Activated CD8-positive, alpha-beta memory T cell treated with anti-CD3 and anti-CD28 coated beads for 36 hours (primary cell): ENCODE data around the gene MYBPHL. TPM values are rescaled to one million over a fixed set of nuclear protein-coding genes. Genes with fewer than 3 reads are reported as not detected.

Source experiments
- CTCF ChIA-PET: fragments of 350-600 bp; sonication (Branson Sonifier 250); formaldehyde crosslinking; loops from one replicate; lab custom pipeline; 2021; ENCODE audit warnings: antibody characterized with exemption; lab: Charles Lee
- POLR2A ChIA-PET: fragments of 350-600 bp; sonication (Branson Sonifier 250); formaldehyde crosslinking; loops from one replicate; lab custom pipeline; 2021; ENCODE audit warnings: antibody characterized with exemption; lab: Charles Lee
- total RNA-seq, 2 experiments: library from RNA; stranded (reverse); gene quantifications; one replicate each; pipeline ENCODE4 v1.2.3, GENCODE V29; 2021

MYBPHL gene
- total RNA-seq, 2 experiments from 2014 or later = not detected

DNA sequence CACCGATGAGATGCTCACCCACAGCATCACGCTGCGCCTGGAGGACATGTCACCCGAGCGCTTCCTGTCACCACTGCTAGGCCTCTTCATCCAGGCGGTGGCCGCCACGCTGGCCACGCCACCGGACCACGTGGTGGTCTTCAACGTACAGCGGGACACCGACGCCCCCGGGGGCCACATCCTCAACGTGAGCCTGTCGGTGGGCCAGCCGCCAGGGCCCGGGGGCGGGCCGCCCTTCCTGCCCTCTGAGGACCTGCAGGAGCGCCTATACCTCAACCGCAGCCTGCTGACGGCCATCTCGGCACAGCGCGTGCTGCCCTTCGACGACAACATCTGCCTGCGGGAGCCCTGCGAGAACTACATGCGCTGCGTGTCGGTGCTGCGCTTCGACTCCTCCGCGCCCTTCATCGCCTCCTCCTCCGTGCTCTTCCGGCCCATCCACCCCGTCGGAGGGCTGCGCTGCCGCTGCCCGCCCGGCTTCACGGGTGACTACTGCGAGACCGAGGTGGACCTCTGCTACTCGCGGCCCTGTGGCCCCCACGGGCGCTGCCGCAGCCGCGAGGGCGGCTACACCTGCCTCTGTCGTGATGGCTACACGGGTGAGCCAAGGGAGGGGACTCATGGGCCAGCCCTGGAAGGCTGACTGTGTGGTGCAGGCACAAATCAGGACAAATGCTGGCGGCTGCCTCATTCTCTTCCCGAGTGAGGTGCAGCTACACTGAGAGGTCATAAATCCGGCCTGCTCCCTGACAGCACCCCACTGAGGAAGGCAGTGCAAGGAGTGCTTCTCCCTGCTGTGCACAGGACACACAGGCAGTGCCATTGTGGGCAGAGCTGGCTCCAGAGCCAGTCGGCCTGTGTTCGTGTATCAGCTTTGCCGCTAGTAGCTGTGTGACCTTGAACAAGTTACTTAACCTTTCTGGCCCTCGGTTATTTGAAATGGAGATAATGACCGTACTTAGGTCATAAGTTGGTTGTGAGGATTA is 48.0 kb downstream of the MYBPHL start:
- CTCF ChIA-PET = no interaction called here

DNA sequence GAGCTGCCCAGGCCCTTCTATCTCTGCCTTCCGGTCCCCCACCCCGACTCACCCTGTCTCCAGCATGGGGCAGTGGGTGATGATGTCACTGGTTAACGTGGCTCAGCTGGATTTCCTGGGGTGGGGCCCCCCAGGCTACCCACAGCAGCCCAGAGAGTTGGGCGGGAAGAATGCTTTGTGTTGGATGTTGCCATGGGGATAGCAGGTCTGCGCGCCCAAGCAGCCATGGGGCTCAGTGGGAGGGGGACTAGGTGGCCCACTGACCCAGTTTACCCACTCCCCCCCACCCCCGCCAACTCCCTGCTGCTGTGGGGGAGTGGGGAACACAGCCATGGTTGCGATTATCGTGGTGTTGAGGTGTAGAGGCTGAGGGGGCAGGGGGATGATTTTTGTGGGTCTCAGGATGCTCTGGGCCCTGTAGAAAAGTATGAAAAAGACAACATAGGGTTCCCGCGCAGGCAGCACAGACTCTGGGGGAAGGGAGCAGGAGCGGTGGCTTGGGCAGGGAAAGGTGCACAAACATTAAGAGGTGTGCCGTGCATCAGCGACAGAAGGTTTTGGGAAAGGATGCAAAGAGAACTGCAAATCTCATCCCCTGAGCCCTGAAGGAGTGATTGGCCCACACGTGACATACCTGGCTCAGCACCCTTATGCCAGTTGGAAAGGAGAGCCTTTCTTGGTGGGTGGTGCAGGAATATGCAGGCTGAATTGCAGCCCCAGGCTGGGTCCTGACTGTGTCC is 49.0 kb downstream of the MYBPHL start:
- POLR2A ChIA-PET = interaction anchor here (0.8 kb wide), 1 partner anchor 11 kb away, joined by 3 read pairs; no protein-coding TSS in a partner anchor
- CTCF ChIA-PET = interaction anchor here (0.9 kb wide), 1 partner anchor 274 kb away, joined by 5 read pairs; no protein-coding TSS in a partner anchor

More for the DNA sequence above, 48.0 kb downstream of the MYBPHL start:
- POLR2A ChIA-PET = no interaction called here

DNA sequence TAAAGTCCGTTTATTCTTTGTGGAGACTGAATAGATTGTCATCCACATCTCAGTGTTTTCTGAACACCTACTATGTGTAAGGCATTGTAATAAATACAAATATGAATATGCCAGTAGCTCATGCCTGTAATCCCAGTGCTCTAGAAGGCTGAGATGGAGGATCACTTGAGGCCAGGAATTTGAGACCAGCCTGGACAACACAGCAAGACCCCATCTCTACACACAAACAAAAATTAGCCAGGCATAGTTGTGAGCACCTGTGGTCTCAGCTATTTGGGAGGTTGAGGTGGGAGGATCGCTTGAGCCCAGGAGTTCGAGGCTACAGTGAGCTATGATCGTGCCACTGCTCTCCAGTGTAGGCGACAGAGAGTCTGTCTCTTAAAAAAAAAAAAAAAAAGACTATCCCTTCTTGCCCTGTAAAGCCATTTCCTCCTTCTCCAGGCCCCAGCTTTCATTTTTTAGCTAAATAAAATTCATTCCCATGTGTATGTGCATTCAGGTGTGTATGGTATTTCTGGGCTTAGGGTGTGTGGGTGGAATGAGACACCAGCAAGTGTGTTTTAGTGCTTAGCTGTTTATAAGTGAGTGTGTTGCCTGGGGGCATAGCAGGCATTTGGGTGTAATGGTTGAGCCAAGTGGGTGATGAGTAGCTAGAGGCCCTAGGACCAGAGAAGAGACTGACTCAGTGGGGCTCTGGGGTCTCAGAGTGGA is 49.7 kb downstream of the MYBPHL start:
- POLR2A ChIA-PET = interaction anchor here (0.8 kb wide), 1 partner anchor 10 kb away, joined by 3 read pairs; no protein-coding TSS in a partner anchor

DNA sequence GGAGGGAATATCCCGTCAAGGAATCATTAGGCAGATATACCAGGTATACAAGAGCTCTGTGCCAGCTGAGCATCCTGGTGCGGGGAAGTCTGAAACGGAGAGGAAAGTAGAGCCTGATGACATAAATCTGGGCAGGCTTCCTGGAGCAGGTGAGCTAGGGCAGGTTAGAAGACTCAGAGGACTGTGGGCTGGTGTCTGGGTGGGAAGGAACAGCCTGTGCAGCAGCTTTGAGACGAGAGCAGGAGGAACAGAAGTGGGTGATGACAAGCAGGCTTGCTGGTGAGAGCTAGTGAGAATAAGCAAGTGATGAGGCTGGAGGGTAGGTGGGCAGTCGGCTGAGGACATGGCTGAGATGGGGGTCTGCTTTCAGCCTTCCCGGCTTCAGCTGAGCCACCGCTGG is 50.7 kb downstream of the MYBPHL start:
- POLR2A ChIA-PET = no interaction called here
- CTCF ChIA-PET = no interaction called here

More for the DNA sequence above, 49.7 kb downstream of the MYBPHL start:
- CTCF ChIA-PET = interaction anchor here (0.9 kb wide), 1 partner anchor 275 kb away, joined by 5 read pairs; no protein-coding TSS in a partner anchor

DNA sequence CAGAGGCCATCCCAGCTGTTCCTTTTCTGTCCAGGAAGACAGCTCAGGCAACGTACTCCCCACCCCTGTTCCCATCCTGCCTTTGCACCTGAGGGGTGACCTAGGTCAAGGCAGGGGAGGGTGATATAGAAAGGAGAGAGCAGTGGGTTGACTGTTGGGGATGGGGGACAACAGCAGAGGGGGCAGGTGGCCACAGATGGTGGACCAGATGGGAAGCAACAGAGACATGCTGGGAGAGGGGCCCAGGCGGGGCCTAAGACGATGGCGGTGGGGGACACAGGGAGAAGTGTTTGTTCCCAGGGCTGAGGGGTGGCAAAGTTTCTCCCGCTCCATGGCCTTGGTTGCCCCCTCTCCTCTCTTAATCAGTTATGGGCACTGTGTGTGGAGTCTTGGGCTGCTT is 51.1 kb downstream of the MYBPHL start:
- POLR2A ChIA-PET = no interaction called here

DNA sequence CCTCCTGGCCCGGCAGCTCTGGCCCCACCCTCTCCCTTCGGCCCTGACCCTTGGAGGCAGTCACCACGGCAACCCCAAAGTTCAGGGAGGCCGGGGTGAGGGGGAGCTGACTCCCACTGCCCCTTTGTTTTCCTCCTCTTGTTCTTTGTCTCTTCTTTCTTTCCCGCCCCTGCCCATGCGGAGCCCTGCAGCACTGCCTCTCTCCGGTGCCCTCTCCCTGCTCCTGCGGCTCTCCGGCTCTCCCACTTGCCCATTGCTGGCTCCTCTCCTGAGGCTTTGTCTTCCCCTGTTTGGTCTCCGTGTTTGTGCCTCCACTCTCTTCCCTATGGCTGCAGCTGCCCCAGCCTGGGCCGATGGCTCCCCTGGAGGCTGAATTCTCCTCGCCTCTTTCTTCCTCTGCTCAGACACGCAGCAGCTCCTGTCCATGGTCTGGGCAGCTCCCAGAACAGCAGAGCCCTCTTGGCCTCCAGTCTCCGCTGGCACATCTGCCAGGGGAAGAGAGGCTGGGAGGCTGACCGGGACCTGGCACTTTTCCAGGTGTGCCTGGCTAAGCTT is 51.6 kb downstream of the MYBPHL start:
- POLR2A ChIA-PET = no interaction called here
- CTCF ChIA-PET = no interaction called here

More for the DNA sequence above, 51.1 kb downstream of the MYBPHL start:
- CTCF ChIA-PET = no interaction called here

DNA sequence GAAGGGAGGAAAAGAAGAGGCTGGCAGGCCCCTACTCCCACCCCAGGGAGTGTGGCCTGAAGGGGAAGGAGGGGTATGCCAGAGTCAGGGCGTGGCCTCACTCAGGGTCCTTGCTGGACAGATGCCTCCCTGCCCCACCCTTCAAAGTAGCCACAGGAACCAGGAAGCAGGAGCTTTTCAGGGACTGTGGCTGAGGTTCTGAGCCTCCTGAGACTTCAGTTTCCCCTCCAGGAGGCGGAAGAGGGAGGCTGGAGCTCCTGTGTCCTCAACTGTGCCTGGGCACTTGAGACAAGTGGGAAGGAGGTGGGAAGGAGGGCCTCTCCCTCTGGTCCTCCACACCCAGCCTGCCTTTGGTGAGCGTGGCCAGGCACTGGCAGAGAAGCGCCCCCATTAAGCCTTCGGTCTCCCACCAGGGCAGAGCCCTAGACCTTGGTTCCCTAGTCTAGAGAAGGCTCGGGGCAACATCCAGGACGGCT is 52.2 kb downstream of the MYBPHL start:
- CTCF ChIA-PET = interaction anchor here (1.2 to 1.4 kb wide), 2 partner anchors 29 to 146 kb away, joined by 3 to 7 read pairs; no protein-coding TSS in a partner anchor
- POLR2A ChIA-PET = no interaction called here

DNA sequence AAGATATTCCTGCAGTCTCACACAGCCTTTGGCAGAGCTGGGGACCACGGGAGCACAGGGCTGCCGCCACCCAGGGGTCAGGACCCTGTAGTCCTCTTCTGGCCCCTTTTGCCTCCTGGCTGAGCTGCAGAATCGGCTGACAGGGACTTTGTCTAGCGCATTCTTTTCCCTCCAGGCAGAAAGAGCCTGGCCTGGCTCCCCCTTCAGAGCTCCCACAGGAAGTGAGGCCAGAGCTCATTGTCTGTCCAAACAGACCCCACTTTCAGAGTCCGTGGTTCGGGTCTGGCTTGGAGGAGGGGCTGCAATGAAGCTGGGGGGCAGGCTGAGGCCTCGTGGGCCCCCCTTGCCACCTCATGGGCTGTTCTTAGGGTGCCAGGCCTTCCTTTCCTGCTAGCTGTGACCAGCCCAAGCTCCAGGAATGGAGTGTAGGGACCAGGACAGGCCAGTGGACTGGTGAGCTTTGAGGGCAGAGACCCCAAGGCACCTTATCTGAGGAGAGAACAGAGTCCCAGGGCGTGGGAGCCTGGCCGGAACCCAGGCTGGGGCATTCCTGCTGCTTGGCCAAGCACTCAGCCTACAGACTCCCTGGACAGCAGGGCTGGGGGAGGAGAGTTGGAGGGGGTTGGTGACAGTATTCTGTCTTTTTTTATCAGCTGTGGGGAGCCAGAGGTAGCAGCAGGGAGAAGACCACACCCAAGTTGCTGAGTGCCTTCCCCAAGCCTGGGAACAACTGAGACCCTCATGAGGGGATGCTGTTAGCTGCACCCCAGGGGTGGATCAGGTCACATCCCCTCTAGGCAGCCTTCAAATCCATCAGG is 52.8 kb downstream of the MYBPHL start:
- ChIA-PET POLR2A (interaction anchor here (0.6 kb wide), 1 partner anchor 36 kb away, joined by 8 read pairs; no protein-coding TSS in a partner anchor), CTCF (interaction anchor here (1.2 to 1.5 kb wide), 3 partner anchors 23 to 146 kb away, joined by 3 to 7 read pairs (median 6); no protein-coding TSS in a partner anchor)

DNA sequence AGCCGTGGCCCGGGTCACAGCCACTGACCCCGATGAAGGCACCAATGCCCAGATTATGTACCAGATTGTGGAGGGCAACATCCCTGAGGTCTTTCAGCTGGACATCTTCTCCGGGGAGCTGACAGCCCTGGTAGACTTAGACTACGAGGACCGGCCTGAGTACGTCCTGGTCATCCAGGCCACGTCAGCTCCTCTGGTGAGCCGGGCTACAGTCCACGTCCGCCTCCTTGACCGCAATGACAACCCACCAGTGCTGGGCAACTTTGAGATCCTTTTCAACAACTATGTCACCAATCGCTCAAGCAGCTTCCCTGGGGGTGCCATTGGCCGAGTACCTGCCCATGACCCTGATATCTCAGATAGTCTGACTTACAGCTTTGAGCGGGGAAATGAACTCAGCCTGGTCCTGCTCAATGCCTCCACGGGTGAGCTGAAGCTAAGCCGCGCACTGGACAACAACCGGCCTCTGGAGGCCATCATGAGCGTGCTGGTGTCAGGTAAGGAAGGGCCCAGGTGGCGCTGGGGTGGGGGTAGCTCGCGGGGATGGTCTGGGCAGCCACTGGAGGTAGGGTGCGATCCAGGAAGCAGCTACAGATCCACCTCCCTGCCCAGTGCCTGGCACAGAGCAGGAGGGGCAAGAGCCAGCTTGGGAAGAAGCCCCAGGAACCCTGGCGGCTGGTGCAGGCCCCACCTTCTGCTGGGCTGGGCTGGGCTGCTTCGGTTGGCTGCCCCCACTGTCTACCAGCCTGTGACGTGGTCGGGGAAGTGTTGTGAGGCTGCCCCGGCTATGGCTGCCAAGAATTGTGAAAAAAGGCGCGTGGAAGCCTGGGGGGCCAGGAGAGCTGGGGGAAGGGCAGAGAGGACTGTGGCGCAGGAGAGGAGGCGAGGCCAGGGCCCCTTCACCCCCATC is 53.7 kb downstream of the MYBPHL start:
- POLR2A ChIA-PET = no interaction called here
- CTCF ChIA-PET = interaction anchor here (1.2 to 1.5 kb wide), 4 partner anchors 24 to 147 kb away, joined by 3 to 7 read pairs (median 4); no protein-coding TSS in a partner anchor

DNA sequence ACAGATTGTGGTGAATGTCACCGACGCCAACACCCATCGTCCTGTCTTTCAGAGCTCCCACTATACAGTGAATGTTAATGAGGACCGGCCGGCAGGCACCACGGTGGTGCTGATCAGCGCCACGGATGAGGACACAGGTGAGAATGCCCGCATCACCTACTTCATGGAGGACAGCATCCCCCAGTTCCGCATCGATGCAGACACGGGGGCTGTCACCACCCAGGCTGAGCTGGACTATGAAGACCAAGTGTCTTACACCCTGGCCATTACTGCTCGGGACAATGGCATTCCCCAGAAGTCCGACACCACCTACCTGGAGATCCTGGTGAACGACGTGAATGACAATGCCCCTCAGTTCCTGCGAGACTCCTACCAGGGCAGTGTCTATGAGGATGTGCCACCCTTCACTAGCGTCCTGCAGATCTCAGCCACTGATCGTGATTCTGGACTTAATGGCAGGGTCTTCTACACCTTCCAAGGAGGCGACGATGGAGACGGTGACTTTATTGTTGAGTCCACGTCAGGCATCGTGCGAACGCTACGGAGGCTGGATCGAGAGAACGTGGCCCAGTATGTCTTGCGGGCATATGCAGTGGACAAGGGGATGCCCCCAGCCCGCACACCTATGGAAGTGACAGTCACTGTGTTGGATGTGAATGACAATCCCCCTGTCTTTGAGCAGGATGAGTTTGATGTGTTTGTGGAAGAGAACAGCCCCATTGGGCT is 54.5 kb downstream of the MYBPHL start:
- POLR2A ChIA-PET = interaction anchor here (1.1 kb wide), 1 partner anchor 11 kb away, joined by 3 read pairs; no protein-coding TSS in a partner anchor
- CTCF ChIA-PET = interaction anchor here (1.3 to 1.5 kb wide), 2 partner anchors 24 to 146 kb away, joined by 3 to 6 read pairs; no protein-coding TSS in a partner anchor

DNA sequence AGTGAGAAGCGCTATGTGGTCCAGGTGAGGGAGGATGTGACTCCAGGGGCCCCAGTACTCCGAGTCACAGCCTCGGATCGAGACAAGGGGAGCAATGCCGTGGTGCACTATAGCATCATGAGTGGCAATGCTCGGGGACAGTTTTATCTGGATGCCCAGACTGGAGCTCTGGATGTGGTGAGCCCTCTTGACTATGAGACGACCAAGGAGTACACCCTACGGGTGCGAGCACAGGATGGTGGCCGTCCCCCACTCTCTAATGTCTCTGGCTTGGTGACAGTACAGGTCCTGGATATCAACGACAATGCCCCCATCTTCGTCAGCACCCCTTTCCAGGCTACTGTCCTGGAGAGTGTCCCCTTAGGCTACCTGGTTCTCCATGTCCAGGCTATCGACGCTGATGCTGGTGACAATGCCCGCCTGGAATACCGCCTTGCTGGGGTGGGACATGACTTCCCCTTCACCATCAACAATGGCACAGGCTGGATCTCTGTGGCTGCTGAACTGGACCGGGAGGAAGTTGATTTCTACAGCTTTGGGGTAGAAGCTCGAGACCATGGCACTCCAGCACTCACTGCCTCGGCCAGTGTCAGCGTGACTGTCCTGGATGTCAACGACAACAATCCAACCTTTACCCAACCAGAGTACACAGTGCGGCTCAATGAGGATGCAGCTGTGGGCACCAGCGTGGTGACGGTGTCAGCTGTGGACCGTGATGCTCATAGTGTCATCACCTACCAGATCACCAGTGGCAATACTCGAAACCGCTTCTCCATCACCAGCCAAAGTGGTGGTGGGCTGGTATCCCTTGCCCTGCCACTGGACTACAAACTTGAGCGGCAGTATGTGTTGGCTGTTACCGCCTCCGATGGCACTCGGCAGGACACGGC is 55.3 kb downstream of the MYBPHL start:
- CTCF ChIA-PET = no interaction called here
- POLR2A ChIA-PET = interaction anchor here (1.1 kb wide), 1 partner anchor 10 kb away, joined by 3 read pairs; no protein-coding TSS in a partner anchor

DNA sequence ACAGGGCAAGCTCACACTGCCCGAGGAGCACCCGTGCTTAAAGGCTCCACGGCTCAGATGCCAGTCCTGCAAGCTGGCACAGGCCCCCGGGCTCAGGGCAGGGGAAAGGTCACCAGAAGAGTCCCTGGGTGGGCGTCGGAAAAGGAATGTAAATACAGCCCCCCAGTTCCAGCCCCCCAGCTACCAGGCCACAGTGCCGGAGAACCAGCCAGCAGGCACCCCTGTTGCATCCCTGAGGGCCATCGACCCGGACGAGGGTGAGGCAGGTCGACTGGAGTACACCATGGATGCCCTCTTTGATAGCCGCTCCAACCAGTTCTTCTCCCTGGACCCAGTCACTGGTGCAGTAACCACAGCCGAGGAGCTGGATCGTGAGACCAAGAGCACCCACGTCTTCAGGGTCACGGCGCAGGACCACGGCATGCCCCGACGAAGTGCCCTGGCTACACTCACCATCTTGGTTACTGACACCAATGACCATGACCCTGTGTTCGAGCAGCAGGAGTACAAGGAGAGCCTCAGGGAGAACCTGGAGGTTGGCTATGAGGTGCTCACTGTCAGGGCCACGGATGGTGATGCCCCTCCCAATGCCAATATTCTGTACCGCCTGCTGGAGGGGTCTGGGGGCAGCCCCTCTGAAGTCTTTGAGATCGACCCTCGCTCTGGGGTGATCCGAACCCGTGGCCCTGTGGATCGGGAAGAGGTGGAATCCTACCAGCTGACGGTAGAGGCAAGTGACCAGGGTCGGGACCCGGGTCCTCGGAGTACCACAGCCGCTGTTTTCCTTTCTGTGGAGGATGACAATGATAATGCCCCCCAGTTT is 56.1 kb downstream of the MYBPHL start:
- ChIA-PET POLR2A (interaction anchor here (1.4 kb wide), 1 partner anchor 37 kb away, joined by 3 read pairs; the partner anchor contains the start of gene SARS1), CTCF (interaction anchor here (0.6 to 1.4 kb wide), 4 partner anchors 27 to 240 kb away, joined by 3 to 5 read pairs (median 4); no protein-coding TSS in a partner anchor)

DNA sequence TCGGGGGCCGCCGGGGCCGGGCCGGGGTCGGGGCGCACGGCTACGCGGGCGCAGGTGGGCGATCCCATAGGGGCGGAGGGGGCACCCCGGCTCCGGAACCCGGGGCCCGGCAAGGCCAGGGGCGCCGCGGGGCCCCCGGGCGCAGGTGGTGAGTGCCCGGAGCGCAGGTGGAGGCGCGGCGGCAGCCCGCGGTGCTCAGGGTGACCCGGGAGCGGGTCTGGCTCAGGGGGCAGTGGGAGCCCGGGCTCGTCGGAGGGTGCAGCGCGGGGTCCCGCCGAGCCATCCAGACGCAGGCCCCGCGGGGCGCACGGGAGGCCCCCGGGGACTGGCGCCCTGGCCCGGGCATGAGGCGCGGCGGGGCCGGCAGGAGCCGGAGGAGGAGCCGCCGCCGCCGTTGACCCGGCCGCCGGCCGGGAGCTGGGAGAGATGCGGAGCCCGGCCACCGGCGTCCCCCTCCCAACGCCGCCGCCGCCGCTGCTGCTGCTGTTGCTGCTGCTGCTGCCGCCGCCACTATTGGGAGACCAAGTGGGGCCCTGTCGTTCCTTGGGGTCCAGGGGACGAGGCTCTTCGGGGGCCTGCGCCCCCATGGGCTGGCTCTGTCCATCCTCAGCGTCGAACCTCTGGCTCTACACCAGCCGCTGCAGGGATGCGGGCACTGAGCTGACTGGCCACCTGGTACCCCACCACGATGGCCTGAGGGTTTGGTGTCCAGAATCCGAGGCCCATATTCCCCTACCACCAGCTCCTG is 57.0 kb downstream of the MYBPHL start:
- CTCF ChIA-PET = interaction anchor here (0.6 to 1.4 kb wide), 4 partner anchors 27 to 241 kb away, joined by 3 to 5 read pairs (median 4); no protein-coding TSS in a partner anchor
- POLR2A ChIA-PET = interaction anchor here (1.4 kb wide), 1 partner anchor 36 kb away, joined by 3 read pairs; the partner anchor contains the start of gene SARS1
